NCI-H187 treated with DMSO at 0.1 percent for 48 hours (cell line): ENCODE measurements around the gene SLC5A6.

Experiments used
- DNase-seq: peaks from one replicate; lab custom pipeline; 2025; lab: John Stamatoyannopoulos, UW

Gene SLC5A6

GRCh38 chr2:27236626-27237025 is 24.6 kb upstream of the SLC5A6 start:
- DNase-seq = no peak

DNA sequence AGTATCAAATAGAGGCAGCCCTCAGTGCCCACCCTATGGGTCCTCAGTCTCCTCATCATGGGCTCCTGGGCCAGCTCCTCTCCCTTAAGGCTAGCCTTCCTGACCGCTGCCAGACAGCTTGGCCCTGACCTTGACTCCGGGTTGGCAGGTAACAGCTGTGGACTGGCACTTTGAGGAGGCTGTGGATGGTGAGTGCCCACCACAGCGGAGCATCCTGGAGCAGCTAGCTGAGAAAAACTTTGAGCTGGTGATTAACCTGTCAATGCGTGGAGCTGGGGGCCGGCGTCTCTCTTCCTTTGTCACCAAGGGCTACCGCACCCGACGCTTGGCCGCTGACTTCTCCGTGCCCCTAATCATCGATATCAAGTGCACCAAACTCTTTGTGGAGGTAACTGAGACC is 24.1 kb upstream of the SLC5A6 start:
- DNase-seq = no peak

- DNase-seq = no peak
Measured at GRCh38 chr2:27233341-27233740, 21.3 kb upstream of the SLC5A6 start.

DNA sequence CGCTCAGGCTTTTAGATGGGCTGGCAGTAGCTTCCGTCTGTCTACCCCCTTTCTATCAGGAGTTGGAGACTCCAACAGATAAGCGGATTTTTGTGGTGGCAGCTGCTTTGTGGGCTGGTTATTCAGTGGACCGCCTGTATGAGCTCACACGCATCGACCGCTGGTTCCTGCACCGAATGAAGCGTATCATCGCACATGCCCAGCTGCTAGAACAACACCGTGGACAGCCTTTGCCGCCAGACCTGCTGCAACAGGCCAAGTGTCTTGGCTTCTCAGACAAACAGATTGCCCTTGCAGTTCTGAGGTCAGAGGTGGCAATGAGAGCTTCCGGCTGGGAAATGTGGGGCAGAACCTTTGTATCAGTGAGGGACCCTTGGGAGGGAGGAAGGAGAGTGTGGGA is 19.9 kb upstream of the SLC5A6 start:
- DNase-seq = no peak

GRCh38 chr2:27227501-27227900 is 15.4 kb upstream of the SLC5A6 start:
- DNase-seq = no peak

DNA sequence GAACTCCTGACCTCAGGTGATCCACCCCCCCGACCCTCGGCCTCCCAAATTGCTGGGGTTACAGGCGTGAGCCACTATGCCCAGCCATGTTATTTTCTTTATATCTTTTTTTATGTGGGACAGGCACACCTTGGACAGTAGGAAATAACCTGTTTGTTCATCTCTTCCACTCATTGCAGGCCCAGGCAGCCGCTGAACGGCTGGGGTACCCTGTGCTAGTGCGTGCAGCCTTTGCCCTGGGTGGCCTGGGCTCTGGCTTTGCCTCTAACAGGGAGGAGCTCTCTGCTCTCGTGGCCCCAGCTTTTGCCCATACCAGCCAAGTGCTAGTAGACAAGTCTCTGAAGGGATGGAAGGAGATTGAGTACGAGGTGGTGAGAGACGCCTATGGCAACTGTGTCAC is 13.5 kb upstream of the SLC5A6 start:
- no peak for DNase-seq

- no peak for DNase-seq
Measured at GRCh38 chr2:27223416-27223815, 11.3 kb upstream of the SLC5A6 start.

DNA sequence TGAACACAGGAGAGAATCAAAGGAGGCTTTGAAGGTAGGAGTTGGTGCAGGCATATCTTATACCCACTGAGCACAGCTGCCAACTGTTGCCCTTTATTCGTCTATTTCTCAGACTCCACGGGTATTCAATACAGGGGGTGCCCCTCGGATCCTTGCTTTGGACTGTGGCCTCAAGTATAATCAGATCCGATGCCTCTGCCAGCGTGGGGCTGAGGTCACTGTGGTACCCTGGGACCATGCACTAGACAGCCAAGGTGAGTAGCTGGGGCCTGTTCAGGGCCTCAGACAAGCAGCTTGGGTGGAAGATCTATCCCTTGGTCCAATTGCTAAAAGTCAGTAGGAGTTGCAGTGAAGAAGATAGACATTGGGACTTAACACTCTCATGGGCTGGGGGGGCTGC is 10.3 kb upstream of the SLC5A6 start:
- no peak for DNase-seq

GRCh38 chr2:27221166-27221565 is 9.1 kb upstream of the SLC5A6 start:
- no peak for DNase-seq

GRCh38 chr2:27220091-27220490 is 8.0 kb upstream of the SLC5A6 start:
- DNase-seq = no peak

GRCh38 chr2:27219091-27219490 is 7.0 kb upstream of the SLC5A6 start:
- no peak for DNase-seq

- no peak for DNase-seq
Measured at GRCh38 chr2:27218614-27219013, 6.5 kb upstream of the SLC5A6 start.

GRCh38 chr2:27217173-27218121 is 5.4 kb upstream of the SLC5A6 start, which contains the start of gene CAD:
TSS of gene CAD (plus strand) at chr2:27217369. CDS start at chr2:27217552, 183 bp downstream.
- DNase-seq = peak; percentile 60

- DNase-seq = no peak
Measured at GRCh38 chr2:27216416-27217137, 4.5 kb upstream of the SLC5A6 start.

DNA sequence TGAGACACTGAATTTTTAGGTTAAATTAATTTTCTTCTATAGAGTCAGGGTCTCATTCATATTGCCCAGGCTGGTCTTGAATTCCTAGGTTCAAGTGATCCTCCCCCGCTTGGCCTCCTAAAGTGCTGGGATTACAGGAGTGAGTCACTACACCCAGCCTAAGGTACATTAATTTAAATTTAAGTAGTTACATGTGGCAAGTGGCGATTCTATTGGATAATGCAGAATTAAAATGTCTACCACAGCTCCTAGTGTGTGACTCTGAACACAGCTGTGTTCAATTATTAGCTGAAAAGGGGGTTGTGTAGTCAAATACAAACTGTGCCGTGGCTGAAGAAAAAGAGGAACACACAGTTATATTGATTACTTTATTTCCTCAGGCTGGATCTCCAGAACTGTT is 2.9 kb upstream of the SLC5A6 start:
- DNase-seq = no peak

DNA sequence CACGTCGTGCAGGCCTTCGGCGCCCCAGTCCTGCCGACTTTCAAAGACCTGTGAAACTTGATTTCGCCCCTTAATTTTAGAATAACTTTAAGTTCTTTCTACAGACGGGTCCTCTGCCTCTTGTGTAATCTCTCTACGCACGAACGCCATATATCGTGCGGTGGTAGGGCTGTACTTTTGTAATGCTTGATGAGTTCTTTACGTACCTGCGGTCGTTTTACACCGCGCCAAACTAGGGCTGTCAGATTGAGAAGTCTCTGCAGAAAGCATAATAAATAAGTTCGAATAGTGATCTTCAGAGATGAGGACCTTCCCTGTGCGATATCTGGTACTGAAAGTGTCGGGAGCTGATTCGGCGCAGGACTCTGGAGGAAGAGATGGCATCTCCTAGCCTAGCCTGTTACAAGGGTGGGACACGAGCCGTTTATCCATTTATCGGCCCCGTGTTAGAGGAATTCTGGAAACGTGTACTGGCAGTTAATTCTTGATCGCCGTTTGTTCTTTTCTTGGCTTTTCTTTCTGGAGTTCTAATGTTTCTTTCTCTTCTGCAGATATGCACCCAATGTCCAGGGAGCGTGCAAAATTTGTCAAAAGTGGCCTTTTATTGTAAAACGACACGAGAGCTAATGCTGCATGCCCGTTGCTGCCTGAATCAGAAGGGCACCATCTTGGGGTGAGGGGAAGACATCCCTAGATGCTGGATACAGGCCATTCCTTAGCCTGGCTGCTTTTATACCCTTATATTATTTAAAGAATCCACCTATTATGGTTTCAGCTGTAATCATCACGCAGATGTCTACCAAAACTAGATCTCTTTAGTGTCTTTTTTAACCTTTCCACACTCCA is 781 bp upstream of the SLC5A6 start:
- no peak for DNase-seq

DNA sequence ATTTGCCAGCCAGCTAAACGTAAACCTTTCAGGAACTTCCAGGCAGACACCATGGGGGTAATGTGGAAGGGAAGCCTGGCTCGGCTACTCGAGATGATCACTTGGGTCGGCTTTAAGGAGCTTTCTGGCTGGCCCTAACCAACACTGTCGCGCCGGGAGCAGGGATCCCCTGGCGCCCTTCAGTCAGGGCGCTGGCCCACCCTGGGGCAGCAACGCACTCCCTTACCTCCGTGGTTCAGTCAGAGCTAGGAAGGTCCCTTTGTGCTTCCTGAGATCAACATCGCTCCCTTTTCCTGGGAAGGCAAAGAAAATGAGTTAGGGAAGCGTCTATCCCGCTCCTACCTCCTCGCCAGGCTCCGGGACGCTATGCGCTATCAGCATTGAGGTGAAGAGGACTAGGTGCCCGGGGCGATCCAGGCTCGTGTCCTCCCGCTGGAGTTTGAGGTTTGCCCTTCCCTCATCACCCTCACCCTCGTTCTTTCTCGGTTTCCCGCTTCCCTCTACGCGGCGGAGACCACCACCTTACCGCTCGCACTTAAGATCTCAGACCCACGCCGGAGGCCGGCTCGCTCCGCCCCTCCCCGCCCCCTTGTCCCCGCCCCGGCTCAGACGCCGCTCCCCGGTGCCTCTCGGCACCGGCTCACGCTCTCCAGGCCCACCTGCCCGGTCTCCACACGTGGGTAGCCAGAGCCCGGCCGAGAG is 676 bp downstream of the SLC5A6 start:
- peak; percentile 35 for DNase-seq

- no peak for DNase-seq
Measured at GRCh38 chr2:27209621-27210401, 2.3 kb downstream of the SLC5A6 start.

DNA sequence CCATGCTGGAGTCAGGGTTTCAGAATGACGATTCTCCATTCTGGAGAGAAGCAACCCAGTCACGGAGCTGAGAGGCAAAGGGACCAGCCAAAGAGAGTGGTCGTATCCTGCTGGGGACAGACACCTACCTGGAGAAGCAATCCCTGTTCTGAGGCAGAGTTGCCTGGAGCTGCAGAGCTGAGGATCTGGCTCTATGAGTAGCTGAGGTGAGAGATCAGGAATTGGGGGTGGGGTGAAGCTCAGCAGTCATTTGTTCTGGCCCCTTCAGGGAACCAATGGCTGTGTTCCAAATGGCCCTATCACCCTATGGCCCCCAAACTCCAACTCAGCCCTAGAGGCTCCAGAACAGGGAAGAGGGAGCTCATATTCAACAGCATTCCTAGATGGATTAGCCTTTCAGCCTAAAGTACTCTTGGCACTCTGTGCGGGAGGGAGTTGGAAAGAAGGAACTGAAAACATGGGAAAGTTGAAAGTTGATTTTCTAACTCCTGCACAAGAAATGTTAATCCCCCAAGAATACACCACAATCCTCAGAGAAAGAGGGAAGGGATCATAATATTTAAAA is 3.5 kb downstream of the SLC5A6 start:
- no peak for DNase-seq

- no peak for DNase-seq
Measured at GRCh38 chr2:27206346-27206745, 5.7 kb downstream of the SLC5A6 start.
